MM.1S (cell line): ENCODE measurements around the gene OR8H2.

Experiments
- EZH2phosphoT487 ChIP-seq: fragments of 300-600 bp; sonication (generic); IDR thresholded peaks from 2 replicates; pipeline ENCODE4 v1.6.1; 2018; ENCODE audit warnings: antibody characterized with exemption, low read length
- TF ChIP-seq, protein P1 (sequence below): fragments of 300-600 bp; sonication (generic); IDR thresholded peaks from 2 replicates; pipeline ENCODE4 v1.5.1; 2016; ENCODE audit warnings: antibody characterized with exemption, low read length, mixed read lengths

- TF ChIP-seq, protein P1, sequence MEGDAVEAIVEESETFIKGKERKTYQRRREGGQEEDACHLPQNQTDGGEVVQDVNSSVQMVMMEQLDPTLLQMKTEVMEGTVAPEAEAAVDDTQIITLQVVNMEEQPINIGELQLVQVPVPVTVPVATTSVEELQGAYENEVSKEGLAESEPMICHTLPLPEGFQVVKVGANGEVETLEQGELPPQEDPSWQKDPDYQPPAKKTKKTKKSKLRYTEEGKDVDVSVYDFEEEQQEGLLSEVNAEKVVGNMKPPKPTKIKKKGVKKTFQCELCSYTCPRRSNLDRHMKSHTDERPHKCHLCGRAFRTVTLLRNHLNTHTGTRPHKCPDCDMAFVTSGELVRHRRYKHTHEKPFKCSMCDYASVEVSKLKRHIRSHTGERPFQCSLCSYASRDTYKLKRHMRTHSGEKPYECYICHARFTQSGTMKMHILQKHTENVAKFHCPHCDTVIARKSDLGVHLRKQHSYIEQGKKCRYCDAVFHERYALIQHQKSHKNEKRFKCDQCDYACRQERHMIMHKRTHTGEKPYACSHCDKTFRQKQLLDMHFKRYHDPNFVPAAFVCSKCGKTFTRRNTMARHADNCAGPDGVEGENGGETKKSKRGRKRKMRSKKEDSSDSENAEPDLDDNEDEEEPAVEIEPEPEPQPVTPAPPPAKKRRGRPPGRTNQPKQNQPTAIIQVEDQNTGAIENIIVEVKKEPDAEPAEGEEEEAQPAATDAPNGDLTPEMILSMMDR, result no peak
- no peak for TF ChIP-seq EZH2phosphoT487
These were observed at the start of gene OR8H2 for GRCh38 chr11:56103210-56103737.
